ENCODE measurements around the gene C8G.

DNA sequence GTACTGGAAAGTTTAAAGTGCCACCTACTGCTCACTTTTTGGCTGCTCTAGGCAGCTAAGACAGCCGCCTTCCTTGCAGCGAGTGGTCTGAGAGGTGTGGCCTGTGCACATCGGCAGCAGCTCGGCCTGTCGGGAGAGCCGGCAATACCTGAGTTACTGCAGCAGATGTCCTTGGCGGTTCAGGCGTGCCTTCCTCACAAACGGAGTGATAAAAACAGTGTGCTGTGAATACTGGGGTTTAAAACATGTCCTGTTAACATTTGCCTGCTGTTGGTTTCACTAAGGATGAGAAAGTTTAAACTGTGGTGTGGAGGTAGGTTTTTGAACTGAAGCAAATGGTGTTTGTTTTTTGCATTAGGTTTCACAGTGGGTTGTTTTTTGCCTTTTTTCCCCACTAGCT, 45.8 kb upstream of the C8G start:
- TF ChIP-seq, protein P1, sequence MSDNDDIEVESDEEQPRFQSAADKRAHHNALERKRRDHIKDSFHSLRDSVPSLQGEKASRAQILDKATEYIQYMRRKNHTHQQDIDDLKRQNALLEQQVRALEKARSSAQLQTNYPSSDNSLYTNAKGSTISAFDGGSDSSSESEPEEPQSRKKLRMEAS (IDR thresholded peaks at IDR 0.05), result no peak
- TF ChIP-seq, protein P2, sequence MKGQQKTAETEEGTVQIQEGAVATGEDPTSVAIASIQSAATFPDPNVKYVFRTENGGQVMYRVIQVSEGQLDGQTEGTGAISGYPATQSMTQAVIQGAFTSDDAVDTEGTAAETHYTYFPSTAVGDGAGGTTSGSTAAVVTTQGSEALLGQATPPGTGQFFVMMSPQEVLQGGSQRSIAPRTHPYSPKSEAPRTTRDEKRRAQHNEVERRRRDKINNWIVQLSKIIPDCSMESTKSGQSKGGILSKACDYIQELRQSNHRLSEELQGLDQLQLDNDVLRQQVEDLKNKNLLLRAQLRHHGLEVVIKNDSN (IDR thresholded peaks at IDR 0.05), result no peak
- TF ChIP-seq REST (IDR thresholded peaks at IDR 0.05; ENCODE audit: low read depth) (no peak), EGR1 (IDR thresholded peaks at IDR 0.05) (no peak), EP300 (IDR thresholded peaks at IDR 0.05; ENCODE audit: borderline replicate concordance) (no peak), RAD21 (IDR thresholded peaks at IDR 0.05; ENCODE audit: low read depth) (no peak), YY1 (IDR thresholded peaks at IDR 0.05; ENCODE audit: low read depth) (no peak), CREB1 (IDR thresholded peaks at IDR 0.05; ENCODE audit: low read depth) (no peak)

Data from Ishikawa (cell line).